Loucy (cell line): Measurements from ENCODE around the gene IFNA10.
"Not testable (repeated sequence)": the region's sequence is repeated elsewhere in the genome, so short reads cannot be mapped to it uniquely, and the experiment has no call there.

Source experiments
- H2AFZ ChIP-seq: fragments of 200-600 bp; sonication (generic); 2 replicates; pipeline ENCODE4 v1.6.0; 2016; ENCODE audit warnings: antibody characterized with exemption, mild to moderate bottlenecking, low read length, moderate library complexity
- H3F3A ChIP-seq: fragments of 200-600 bp; 2 replicates; pipeline ENCODE4 v1.6.0; 2016; ENCODE audit warnings: antibody characterized with exemption, low read depth, mild to moderate bottlenecking
- H3K27me3 ChIP-seq: fragments of 200-600 bp; sonication (generic); 2 replicates; pipeline ENCODE4 v1.6.1; 2014; ENCODE audit warnings: low read length, mild to moderate bottlenecking; ENCODE audit not compliant: insufficient read depth, poor library complexity, severe bottlenecking
- H3K36me3 ChIP-seq: fragments of 200-600 bp; sonication (generic); 2 replicates; pipeline ENCODE4 v1.6.1; 2016; ENCODE audit warnings: low read length; ENCODE audit not compliant: insufficient read depth
- H3K4me1 ChIP-seq: fragments of 200-600 bp; sonication (generic); 2 replicates; pipeline ENCODE4 v1.5.1; 2014; ENCODE audit warnings: low read length, mild to moderate bottlenecking; ENCODE audit not compliant: insufficient read depth, poor library complexity, severe bottlenecking
- H3K4me2 ChIP-seq: fragments of 200-600 bp; sonication (generic); 2 replicates; pipeline ENCODE4 v1.6.0; 2014; ENCODE audit warnings: antibody characterized with exemption, low read length, low read depth, mild to moderate bottlenecking; ENCODE audit not compliant: poor library complexity, severe bottlenecking
- H3K4me3 ChIP-seq: fragments of 200-600 bp; sonication (generic); 2 replicates; pipeline ENCODE4 v1.5.1; 2014; ENCODE audit warnings: low read length, mild to moderate bottlenecking, mixed read lengths; ENCODE audit not compliant: poor library complexity, severe bottlenecking
- H3K79me2 ChIP-seq: fragments of 200-600 bp; sonication (generic); 2 replicates; pipeline ENCODE4 v1.6.1; 2014; ENCODE audit warnings: low read length; ENCODE audit not compliant: insufficient read depth
- H3K9ac ChIP-seq: fragments of 200-600 bp; sonication (generic); 2 replicates; pipeline ENCODE4 v1.6.0; 2014; ENCODE audit warnings: mild to moderate bottlenecking, low read depth, low read length, moderate library complexity; ENCODE audit not compliant: poor library complexity, severe bottlenecking
- H3K9me2 ChIP-seq: fragments of 200-600 bp; sonication (generic); replicated peaks from 2 replicates; pipeline ENCODE4 v1.6.1; 2016; ENCODE audit warnings: low read depth, low read length, mixed read lengths
- H3K9me3 ChIP-seq: fragments of 200-600 bp; sonication (generic); 2 replicates; pipeline ENCODE4 v1.6.1; 2014; ENCODE audit warnings: mild to moderate bottlenecking, antibody characterized with exemption, low read length, low read depth; ENCODE audit not compliant: insufficient read depth
- H4K20me1 ChIP-seq: fragments of 200-600 bp; sonication (generic); 2 replicates; pipeline ENCODE4 v1.6.0; 2014; ENCODE audit warnings: antibody characterized with exemption, low read length, mild to moderate bottlenecking; ENCODE audit not compliant: insufficient read depth, poor library complexity, severe bottlenecking
- CTCF ChIP-seq: fragments of 200-600 bp; sonication (generic); conservative IDR thresholded peaks from 2 replicates; pipeline ENCODE4 v1.5.1; 2014; ENCODE audit warnings: mild to moderate bottlenecking, antibody characterized with exemption, low read length
- EZH2phosphoT487 ChIP-seq: fragments of 200-600 bp; IDR thresholded peaks from 2 replicates; pipeline ENCODE4 v1.6.1; 2018; ENCODE audit warnings: antibody characterized with exemption, mild to moderate bottlenecking, moderate library complexity, borderline replicate concordance

Gene IFNA10

DNA sequence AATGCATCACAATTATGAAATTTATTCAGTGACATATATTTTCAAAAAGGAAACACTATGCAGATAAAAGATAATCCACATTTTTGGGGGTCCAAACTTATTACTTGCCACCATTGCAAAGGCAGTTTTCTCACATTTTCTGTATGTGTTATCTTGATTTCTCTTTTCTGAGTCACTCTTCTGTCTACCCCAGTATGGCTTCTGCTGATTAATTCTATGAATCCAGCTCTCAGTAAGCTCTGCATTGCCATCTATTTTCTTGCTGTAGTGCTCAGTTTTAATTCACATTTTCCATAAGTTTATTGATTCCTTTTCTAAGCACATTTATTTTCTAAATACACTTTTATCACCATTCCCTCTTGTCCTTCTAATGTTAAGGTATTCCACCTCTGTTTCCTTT is 1.7 kb downstream of the IFNA10 start:
- H3K9me2 ChIP-seq, result no peaks in the 10 kb centered on the region
- no peaks in the 10 kb centered on the region for H3K36me3 ChIP-seq
- H3K9ac ChIP-seq, result no peak overlapping the region
- H4K20me1 ChIP-seq, result no peaks in the 10 kb centered on the region
- H3K4me2 ChIP-seq, result no peak overlapping the region
- no peaks in the 10 kb centered on the region for H3F3A ChIP-seq
- no peak for TF ChIP-seq CTCF
- no peak for TF ChIP-seq EZH2phosphoT487
- no peak overlapping the region for H2AFZ ChIP-seq
- H3K4me3 ChIP-seq, result no peak overlapping the region
- H3K79me2 ChIP-seq, result no peaks in the 10 kb centered on the region
- no peaks in the 10 kb centered on the region for H3K4me1 ChIP-seq
- no peaks in the 10 kb centered on the region for H3K27me3 ChIP-seq
- no peaks in the 10 kb centered on the region for H3K9me3 ChIP-seq

DNA sequence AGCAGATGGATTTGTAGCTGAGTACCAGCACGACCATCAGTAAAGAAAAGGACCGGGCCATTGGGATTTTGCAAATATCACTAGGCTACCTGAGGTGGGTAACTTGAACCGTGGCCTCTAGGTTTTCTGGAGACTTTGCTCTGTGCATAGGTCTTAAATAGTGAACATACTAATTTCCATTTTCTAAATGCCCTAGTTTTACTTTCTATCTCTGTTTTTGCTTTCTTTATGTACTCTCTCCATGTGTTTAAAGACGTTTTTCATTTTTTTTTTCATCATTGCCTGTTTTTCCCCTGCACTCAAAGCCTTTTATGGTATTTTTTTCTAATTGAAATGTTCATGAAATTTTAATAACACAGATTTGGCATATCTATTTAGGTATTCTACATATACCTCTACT is 4.8 kb downstream of the IFNA10 start, which contains the start of gene IFNA7:
TSS of gene IFNA7 (minus strand) at position 101 of the 400 bp plus-strand sequence. CDS start at position 61, 40 bp downstream.
- not testable (repeated sequence) for H3K9ac ChIP-seq, H3K9me3 ChIP-seq, H3K79me2 ChIP-seq, H3K4me3 ChIP-seq, H3K4me2 ChIP-seq, H3F3A ChIP-seq, H2AFZ ChIP-seq, H3K36me3 ChIP-seq, H3K9me2 ChIP-seq, H4K20me1 ChIP-seq, H3K4me1 ChIP-seq, H3K27me3 ChIP-seq

- peak overlapping the region; percentile 60 for H3K4me2 ChIP-seq
- H2AFZ ChIP-seq, result peak overlapping the region; percentile 81
- H3K4me3 ChIP-seq, result peak overlapping the region; percentile 67
Measured at GRCh38 chr9:21194867-21195776, 11.8 kb downstream of the IFNA10 start.

DNA sequence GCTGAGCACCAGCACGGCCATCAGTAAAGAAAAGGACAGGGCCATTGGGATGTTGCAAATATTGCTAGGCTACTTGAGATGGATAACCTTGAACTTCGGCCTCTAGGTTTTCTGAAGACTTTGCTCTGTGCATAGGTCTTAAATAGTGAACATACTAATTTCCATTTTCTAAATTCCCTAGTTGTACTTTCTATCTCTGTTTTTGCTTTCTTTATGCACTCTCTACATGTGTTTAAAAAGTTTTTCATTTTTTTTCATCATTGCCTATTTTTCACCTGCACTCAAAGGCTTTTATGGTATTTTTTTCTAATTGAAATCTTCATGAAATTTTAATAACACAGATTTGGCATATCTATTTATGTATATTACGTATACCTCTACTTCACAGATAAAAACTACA is 19.5 kb downstream of the IFNA10 start, which contains the start of gene IFNA4:
TSS of gene IFNA4 (minus strand) at position 101 of the 400 bp plus-strand sequence. CDS start at position 45, 56 bp downstream.
- H3K9ac ChIP-seq, H3K9me2 ChIP-seq, H3K27me3 ChIP-seq, H3K79me2 ChIP-seq, H3K4me2 ChIP-seq, H3K4me3 ChIP-seq, H3K9me3 ChIP-seq, H2AFZ ChIP-seq, H4K20me1 ChIP-seq, H3K4me1 ChIP-seq, H3F3A ChIP-seq, H3K36me3 ChIP-seq: not testable (repeated sequence)

More at GRCh38 chr9:21194867-21195776, 11.8 kb downstream of the IFNA10 start:
- H4K20me1 ChIP-seq, H3K36me3 ChIP-seq, H3K79me2 ChIP-seq, H3F3A ChIP-seq, H3K4me1 ChIP-seq, H3K9me3 ChIP-seq, H3K9me2 ChIP-seq, H3K27me3 ChIP-seq: not testable (repeated sequence)
- H3K9ac ChIP-seq, result peak overlapping the region; percentile 28
- TF ChIP-seq CTCF, result peak; percentile 65
